ENCODE results near the gene CTIF. TPM values are rescaled to one million over a fixed set of nuclear protein-coding genes. Genes with fewer than 3 reads are reported as not detected.

CTIF gene
- total RNA-seq, 1 donor from 2014 or later = 54.8 TPM

GRCh38 chr18:48667276-48668254 is 128.7 kb downstream of the CTIF start:
- Histone ChIP-seq H3K27me3 (ENCODE audit: low read depth) (no peaks in the 10 kb centered on the region), H3K36me3 (peaks cover 26% of the 10 kb centered on the region), H3K9me3 (peaks cover 6% of the 10 kb centered on the region), H3K4me1 (peaks cover 15% of the 10 kb centered on the region), H3K27ac (no peak overlapping the region), H3K4me3 (no peak overlapping the region)
- intact Hi-C loops (cut with DNase I) = loop anchor here (10.0 kb wide), 1 partner anchor 183 kb away; no protein-coding TSS in a partner anchor
- no peak for DNase-seq
- no peak for ATAC-seq
- TF ChIP-seq, protein P1, sequence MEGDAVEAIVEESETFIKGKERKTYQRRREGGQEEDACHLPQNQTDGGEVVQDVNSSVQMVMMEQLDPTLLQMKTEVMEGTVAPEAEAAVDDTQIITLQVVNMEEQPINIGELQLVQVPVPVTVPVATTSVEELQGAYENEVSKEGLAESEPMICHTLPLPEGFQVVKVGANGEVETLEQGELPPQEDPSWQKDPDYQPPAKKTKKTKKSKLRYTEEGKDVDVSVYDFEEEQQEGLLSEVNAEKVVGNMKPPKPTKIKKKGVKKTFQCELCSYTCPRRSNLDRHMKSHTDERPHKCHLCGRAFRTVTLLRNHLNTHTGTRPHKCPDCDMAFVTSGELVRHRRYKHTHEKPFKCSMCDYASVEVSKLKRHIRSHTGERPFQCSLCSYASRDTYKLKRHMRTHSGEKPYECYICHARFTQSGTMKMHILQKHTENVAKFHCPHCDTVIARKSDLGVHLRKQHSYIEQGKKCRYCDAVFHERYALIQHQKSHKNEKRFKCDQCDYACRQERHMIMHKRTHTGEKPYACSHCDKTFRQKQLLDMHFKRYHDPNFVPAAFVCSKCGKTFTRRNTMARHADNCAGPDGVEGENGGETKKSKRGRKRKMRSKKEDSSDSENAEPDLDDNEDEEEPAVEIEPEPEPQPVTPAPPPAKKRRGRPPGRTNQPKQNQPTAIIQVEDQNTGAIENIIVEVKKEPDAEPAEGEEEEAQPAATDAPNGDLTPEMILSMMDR (IDR thresholded peaks at IDR 0.05) = no peak

DNA sequence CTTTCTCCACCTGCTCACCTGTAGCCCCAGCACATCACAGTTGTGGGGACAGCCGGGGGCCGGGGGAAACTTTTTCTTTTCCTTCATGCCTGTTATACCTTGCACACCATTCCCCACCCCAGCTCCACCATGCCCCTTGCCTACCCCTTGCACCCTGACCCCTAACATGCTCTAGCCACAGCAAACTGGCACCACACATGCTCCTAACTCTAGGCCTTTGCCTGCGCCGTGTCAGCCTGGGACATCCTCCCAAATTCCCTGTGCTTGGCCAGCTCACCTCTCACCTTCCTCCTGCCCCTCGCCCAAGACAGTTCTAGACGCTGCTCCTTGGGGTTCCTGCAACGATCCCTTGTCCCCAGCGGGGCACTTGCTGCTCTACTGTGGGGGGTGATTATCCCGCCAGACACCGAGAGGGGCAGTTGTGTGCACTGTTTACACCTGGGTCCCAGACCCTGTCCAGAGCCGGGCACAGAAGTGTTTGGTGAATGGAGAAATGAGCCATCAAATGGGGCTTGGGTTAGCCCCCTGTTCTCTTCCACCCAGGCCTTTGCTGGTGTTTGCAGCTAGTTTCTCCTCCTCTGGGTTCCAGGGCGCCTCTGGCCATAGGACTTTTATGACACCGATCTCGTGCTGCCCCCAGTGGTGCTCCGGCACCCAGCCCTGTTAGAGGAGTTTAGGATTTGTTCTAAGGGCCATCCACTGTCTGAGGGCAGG is 129.8 kb downstream of the CTIF start:
- DNase-seq (no peak), ATAC-seq (no peak)
- no peak overlapping the region for H3K4me3 ChIP-seq
- peaks cover 26% of the 10 kb centered on the region for H3K36me3 ChIP-seq
- H3K27me3 ChIP-seq (ENCODE audit: low read depth) = no peaks in the 10 kb centered on the region
- H3K27ac ChIP-seq = no peak overlapping the region
- H3K9me3 ChIP-seq = peaks cover 6% of the 10 kb centered on the region
- intact Hi-C loops (cut with DNase I) = loop anchor here (10.0 kb wide), 1 partner anchor 184 kb away; no protein-coding TSS in a partner anchor
- H3K4me1 ChIP-seq = peaks cover 8% of the 10 kb centered on the region
- TF ChIP-seq, protein P1 (IDR thresholded peaks at IDR 0.05) = no peak

- H3K27ac ChIP-seq = no peak overlapping the region
- H3K4me1 ChIP-seq = peaks cover 3% of the 10 kb centered on the region
- intact Hi-C loops (cut with DNase I) = loop anchor here (10.0 kb wide), 1 partner anchor 184 kb away; no protein-coding TSS in a partner anchor
- H3K4me3 ChIP-seq = no peak overlapping the region
- DNase-seq = no peak
- no peak for ATAC-seq
- TF ChIP-seq, protein P1 (IDR thresholded peaks at IDR 0.05) = no peak
- no peaks in the 10 kb centered on the region for H3K27me3 ChIP-seq (ENCODE audit: low read depth)
- H3K36me3 ChIP-seq = peaks cover 26% of the 10 kb centered on the region
- H3K9me3 ChIP-seq = peaks cover 6% of the 10 kb centered on the region
Observed at GRCh38 chr18:48669180-48669675, 130.4 kb downstream of the CTIF start.

DNA sequence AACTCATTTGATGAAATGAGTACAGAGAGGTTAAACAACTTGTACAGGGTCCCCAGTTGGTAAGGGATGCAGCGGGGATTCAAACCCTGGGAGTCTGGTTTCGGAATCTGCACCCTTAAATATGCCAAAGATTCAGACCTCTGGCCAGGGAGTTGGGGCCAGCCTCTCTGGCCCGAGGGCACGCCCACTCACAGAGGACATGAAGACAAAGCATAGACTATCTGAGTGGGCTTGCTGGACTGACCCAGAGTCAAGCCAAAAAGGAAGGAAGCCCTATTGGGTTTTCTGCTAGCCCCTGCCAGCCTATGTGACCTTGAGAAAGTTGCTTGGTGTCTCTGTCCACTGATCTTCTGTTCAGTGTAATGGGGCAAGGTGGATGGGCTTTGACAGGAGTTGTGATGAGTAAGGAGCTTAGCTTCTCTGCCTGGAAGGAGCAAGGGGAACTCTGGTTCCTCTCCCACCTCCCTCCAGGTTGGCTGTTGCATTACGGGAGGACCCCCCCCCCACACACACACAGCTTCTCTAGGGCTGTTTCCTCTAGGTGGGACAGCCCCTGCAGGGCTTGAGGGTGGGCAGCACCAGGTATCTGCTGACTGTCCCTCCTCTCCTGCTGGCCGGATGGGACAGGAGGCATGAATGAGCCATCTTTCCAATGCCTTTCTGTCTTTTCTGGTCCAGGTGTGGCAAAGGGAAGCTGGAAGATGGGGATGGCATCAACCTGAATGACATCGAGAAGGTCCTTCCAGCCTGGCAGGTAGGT is 131.3 kb downstream of the CTIF start:
- ATAC-seq = no peak
- TF ChIP-seq, protein P1 (IDR thresholded peaks at IDR 0.05) = no peak
- intact Hi-C loops (cut with DNase I) = loop anchor here (10.0 kb wide), 1 partner anchor 185 kb away; no protein-coding TSS in a partner anchor

More for the DNA sequence above, 131.3 kb downstream of the CTIF start:
- peaks cover 2% of the 10 kb centered on the region for H3K4me1 ChIP-seq
- peaks cover 26% of the 10 kb centered on the region for H3K36me3 ChIP-seq
- H3K27ac ChIP-seq = no peak overlapping the region
- H3K9me3 ChIP-seq = peaks cover 6% of the 10 kb centered on the region
- no peak for DNase-seq
- no peaks in the 10 kb centered on the region for H3K27me3 ChIP-seq (ENCODE audit: low read depth)
- no peak overlapping the region for H3K4me3 ChIP-seq
